Pancreas (tissue), 10 donors: ENCODE data around the gene ALDH1L1. TPM values are rescaled to one million over a fixed set of nuclear protein-coding genes. Genes with fewer than 3 reads are reported as not detected.
A peak's percentile ranks its signal among the peaks of the same experiment; 100 is the strongest.

Experiments used
- ATAC-seq, 4 donors: fragments of 200-7000 bp; cut with Tn5 transposase; one replicate each; pipeline versions ENCODE4 v1.8.0 to v1.9.1; 2020; ENCODE audit warnings: mild to moderate bottlenecking in 4 of 4, moderate library complexity in 4 of 4
- DNase-seq, 6 donors: peaks; one replicate each; pipeline ENCODE4 v3.0.0-alpha.2; 2020
- FAIRE-seq: peaks from 2 replicates; lab custom pipeline; 2012; peaks lifted over from hg19 to GRCh38; lab: Jason Lieb, UNC
- H3K27ac ChIP-seq, 4 donors: fragments of 200-600 bp; sonication (generic); 1 replicate in 3 of 4; 2 replicates in 1 of 4; pipeline versions ENCODE4 v1.5.0 to v1.8.0; 2020
- H3K27me3 ChIP-seq, 4 donors: fragments of 200-600 bp; one replicate each; pipeline ENCODE4 v1.8.0; 2021
- H3K36me3 ChIP-seq, 3 donors: fragments of 200-600 bp; sonication (generic) in 1 of 3; one replicate each; pipeline versions ENCODE4 v1.5.0 to v1.8.0; 2020 to 2021
- H3K4me1 ChIP-seq, 3 donors: fragments of 200-600 bp; one replicate each; pipeline ENCODE4 v1.8.0; 2021
- H3K4me3 ChIP-seq, 4 donors: fragments of 200-600 bp; sonication (generic) in 2 of 4; one replicate each; pipeline versions ENCODE4 v1.5.0 to v1.8.0; 2020 to 2021
- H3K9me3 ChIP-seq, 4 donors: fragments of 200-600 bp; one replicate each; pipeline ENCODE4 v1.8.0; 2021
- WGBS, 2 donors: extraction: QIAGEN DNeasy Blood & Tissue Kit; methylation state at CpG; one replicate each; pipeline ENCODE4 v1.1.7; 2013; 5-methylcytosine and 5-hydroxymethylcytosine counted together
- intact Hi-C, 3 donors: fragments of 100-400 bp; cut with DNase I; formaldehyde crosslinking; loops; one replicate each; pipeline versions ENCODE4 v1.11.1 to v1.14.2; 2022
- polyA plus RNA-seq, 2 donors: library from polyadenylated mRNA; stranded (reverse); fragments of 200-250 nt; gene quantifications; one replicate each; pipeline ENCODE4 v1.2.3, GENCODE V29; 2013
- total RNA-seq, 6 donors: library from RNA; stranded (reverse); fragmentation: NEBNext Ultra II Directional in 4 of 6; extraction: Animal tissue kit (Norgen Biotek cat#: 25700) in 4 of 6; gene quantifications; one replicate each; pipeline versions ENCODE4 v1.2.1 to v1.2.4, GENCODE V29; 2021 to 2023
- TF ChIP-seq, protein P1 (sequence below), 4 donors: fragments of 200-600 bp; sonication (generic) in 3 of 4; IDR thresholded peaks; one replicate each; pipeline versions ENCODE4 v1.5.0 to v1.8.0; 2021; ENCODE audit warnings: antibody characterized with exemption in 4 of 4
- donor health status: healthy with polysubstance abuse.
- donor health status: DM: no; HTN: no; CAD: no; lungs with moderate emphysema.
- donor health status: DM: no; HTN: no; CAD: no.
- donor health status: control.
- donor health status: control.
- donor health status: Bipolar disorder and iron deficiency.
- donor health status: DM: yes; HTN: yes; CAD: no.
- donor health status: DM: no; HTN: no; CAD: no.
- donor health status: DM: no; HTN: no; CAD: no.
- donor health status: DM: yes; HTN: yes; CAD: no.

Gene ALDH1L1
- total and polyA plus RNA-seq, 8 donors, result 15.4 to 46.3 (median 36.9) TPM

DNA sequence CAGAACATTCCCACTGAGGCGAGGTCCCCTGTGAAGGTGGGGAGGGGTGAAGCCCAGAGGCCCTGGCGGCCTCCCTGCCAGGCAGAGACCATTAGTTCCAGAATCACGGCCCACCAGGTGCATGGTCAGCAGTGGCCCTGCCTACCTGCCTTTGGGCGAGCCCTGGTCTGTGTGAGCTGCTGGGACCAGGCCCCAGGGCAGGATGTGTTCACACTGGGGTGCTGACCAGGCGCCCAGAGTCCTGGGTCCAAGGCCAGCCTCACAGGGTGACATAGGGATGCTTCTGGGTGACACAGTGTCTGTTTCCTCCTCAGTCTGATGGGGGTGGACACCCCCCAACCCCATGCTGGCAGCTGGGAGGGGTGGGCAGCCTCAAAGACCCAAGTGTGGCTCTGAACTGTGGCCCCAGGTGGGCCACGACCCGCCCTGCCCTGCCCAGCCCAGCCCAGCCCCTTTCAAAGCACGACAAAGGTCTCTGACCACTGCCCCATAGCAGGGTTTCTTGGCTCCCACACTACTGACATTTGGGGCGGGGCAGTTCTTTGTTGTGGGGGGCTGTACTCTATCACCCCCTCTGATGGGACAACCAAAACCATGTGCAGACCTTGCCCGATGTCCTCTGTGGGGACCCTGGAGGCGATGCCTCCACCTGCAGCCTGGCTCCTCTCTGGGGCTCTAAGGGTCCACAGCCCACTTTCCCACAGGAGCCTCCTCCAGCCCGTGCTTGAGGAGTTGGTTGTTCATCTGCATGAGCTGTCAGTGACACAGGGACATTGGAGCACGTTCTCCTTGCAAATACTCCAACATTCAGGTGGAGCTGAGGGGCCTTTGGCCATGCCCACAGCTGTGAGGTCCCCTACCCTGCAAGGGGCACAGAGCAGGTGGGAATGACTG is 51.6 kb downstream of the ALDH1L1 start:
- 85 to 92% methylated on average over 12 to 13 of the region's 13 CpGs for WGBS, 2 donors
- Histone ChIP-seq H3K36me3 (no peaks in the 10 kb centered on the region), H3K27ac (no peak overlapping the region), H3K4me3 (no peak overlapping the region), H3K9me3 (no peaks in the 10 kb centered on the region), H3K4me1 (no peaks in the 10 kb centered on the region), H3K27me3 (no peaks in the 10 kb centered on the region)
- peak in 4 of 6 donors; percentile 7 to 40 (median 12) for DNase-seq
- intact Hi-C loops, result no loop called here
- TF ChIP-seq, protein P1, sequence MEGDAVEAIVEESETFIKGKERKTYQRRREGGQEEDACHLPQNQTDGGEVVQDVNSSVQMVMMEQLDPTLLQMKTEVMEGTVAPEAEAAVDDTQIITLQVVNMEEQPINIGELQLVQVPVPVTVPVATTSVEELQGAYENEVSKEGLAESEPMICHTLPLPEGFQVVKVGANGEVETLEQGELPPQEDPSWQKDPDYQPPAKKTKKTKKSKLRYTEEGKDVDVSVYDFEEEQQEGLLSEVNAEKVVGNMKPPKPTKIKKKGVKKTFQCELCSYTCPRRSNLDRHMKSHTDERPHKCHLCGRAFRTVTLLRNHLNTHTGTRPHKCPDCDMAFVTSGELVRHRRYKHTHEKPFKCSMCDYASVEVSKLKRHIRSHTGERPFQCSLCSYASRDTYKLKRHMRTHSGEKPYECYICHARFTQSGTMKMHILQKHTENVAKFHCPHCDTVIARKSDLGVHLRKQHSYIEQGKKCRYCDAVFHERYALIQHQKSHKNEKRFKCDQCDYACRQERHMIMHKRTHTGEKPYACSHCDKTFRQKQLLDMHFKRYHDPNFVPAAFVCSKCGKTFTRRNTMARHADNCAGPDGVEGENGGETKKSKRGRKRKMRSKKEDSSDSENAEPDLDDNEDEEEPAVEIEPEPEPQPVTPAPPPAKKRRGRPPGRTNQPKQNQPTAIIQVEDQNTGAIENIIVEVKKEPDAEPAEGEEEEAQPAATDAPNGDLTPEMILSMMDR (IDR thresholded peaks at IDR 0.05), result no peak
- no peak for FAIRE-seq
- no peak for ATAC-seq

DNA sequence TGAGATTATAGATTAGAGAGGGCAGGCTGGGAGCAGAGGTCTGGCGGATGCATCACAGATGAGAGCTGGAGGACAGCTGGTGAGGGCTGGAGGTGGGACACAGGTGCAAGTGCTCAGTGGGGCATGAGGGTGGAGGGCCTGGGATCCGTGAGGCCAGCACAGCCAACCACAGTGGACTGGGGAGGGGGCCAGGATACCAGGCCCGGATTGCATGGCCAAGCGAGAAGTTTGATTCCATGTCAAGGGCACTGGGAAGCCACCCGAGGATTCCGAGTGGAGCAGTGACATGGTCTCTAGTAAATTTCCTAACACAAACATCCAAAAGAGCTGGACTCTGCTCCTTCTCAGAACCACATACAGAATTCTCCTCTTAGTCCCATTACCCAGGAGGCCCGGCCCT is 52.5 kb downstream of the ALDH1L1 start:
- H3K27me3 ChIP-seq, result no peaks in the 10 kb centered on the region
- FAIRE-seq (no peak), DNase-seq (peak in 4 of 6 donors; percentile 3 to 33 (median 6)), ATAC-seq (no peak)
- H3K4me1 ChIP-seq, result no peaks in the 10 kb centered on the region
- H3K4me3 ChIP-seq, result no peak overlapping the region
- no peaks in the 10 kb centered on the region for H3K36me3 ChIP-seq
- 83 to 91% methylated on average over 7 of the region's 7 CpGs for WGBS, 2 donors
- intact Hi-C loops, result no loop called here
- H3K27ac ChIP-seq, result no peak overlapping the region
- TF ChIP-seq, protein P1 (IDR thresholded peaks at IDR 0.05), result no peak
- H3K9me3 ChIP-seq, result no peaks in the 10 kb centered on the region

GRCh38 chr3:126127452-126127851 is 52.9 kb downstream of the ALDH1L1 start:
- no peaks in the 10 kb centered on the region for H3K36me3 ChIP-seq
- H3K4me3 ChIP-seq, result no peak overlapping the region
- ATAC-seq (no peak), DNase-seq (peak in 4 of 6 donors; percentile 2 to 32 (median 6)), FAIRE-seq (no peak)
- WGBS, 2 donors, result 79 to 91% methylated on average over 10 of the region's 10 CpGs
- TF ChIP-seq, protein P1 (IDR thresholded peaks at IDR 0.05), result no peak
- H3K27ac ChIP-seq, result no peak overlapping the region
- no peaks in the 10 kb centered on the region for H3K9me3 ChIP-seq
- intact Hi-C loops, result no loop called here
- no peaks in the 10 kb centered on the region for H3K4me1 ChIP-seq
- H3K27me3 ChIP-seq, result no peaks in the 10 kb centered on the region

DNA sequence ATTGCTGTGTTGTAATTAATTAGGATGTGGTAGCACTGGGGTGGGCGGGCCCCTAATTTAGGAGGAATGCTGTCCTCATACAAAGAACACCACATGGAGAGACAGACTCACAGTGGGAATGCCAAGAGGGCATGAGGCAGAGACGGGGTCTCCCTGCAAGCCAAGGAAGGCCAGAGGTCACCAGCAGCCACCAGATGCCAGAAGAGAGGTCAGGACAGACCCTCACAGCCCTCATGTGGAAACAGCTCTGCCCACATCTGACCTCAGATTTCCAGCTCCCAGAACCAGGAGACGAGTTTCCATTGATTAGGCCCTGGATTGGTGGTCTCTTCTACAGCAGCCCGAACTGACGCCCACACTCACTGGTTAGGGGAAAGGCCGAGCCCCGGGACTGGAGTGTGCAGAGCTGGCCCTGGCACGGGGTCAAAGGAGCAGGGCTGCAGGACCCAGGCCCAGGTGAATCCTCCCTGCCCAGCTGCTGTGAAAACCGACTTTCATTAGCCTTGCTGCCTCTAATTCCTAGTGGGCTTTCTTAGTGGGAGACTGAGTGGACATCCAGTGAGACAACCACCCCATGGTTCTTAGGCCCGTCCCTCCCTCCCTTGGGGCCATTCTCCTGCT is 53.5 kb downstream of the ALDH1L1 start:
- no peaks in the 10 kb centered on the region for H3K36me3 ChIP-seq

More for the DNA sequence above, 53.5 kb downstream of the ALDH1L1 start:
- Histone ChIP-seq H3K27me3 (no peaks in the 10 kb centered on the region), H3K27ac (no peak overlapping the region), H3K9me3 (no peaks in the 10 kb centered on the region), H3K4me3 (no peak overlapping the region), H3K4me1 (no peaks in the 10 kb centered on the region)
- WGBS, 2 donors, result 80 to 89% methylated on average over 10 of the region's 10 CpGs
- intact Hi-C loops, result no loop called here
- TF ChIP-seq, protein P1 (IDR thresholded peaks at IDR 0.05), result no peak
- ATAC-seq (no peak), DNase-seq (peak in 4 of 6 donors; percentile 5 to 45 (median 10)), FAIRE-seq (no peak)
